ENCODE results near the gene TBC1D2. TPM values are rescaled to one million over a fixed set of nuclear protein-coding genes. Genes with fewer than 3 reads are reported as not detected.

Gene TBC1D2
- total RNA-seq = 5.3 and 9.1 TPM in 2 replicates

DNA sequence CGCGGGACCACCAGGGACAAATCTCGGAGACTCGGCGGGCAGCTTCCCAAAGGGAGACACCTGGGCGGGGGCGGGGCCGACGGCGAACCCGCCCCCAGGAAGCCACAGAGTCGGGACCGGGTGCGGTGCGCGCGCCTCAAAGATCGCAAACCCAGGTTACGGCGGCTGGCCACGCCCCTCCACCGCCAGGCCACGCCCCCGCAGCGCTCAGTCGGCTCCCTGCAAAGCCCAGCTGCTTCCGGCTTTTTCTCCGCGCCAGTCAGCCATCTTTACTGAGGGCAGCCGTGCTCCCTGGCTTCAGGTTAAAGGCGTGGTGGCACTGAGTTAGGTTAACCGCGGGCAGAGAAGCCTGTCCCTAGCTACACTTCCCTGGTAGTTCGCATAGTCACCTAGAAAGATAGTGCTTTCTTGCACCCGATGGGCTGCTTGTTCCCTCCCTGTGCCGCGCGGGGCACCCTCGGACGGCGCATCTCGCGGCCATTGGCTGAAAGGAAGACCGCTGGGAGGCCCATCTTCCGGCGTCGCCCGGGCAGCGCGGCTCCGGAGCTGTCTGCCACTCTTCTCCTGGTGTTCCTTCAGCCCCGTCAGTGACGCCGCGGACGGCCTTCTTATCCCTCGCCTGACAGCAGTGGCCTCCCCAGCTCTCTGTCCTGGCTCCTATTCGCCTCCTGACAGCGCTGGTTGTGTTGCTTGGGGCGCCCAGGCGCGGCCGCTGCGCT, at the start of gene TBC1D2:
TSS of gene TBC1D2 (minus strand) at position 72 of the 719 bp plus-strand sequence. CDS start 108 bp downstream, outside the sequence.

DNA sequence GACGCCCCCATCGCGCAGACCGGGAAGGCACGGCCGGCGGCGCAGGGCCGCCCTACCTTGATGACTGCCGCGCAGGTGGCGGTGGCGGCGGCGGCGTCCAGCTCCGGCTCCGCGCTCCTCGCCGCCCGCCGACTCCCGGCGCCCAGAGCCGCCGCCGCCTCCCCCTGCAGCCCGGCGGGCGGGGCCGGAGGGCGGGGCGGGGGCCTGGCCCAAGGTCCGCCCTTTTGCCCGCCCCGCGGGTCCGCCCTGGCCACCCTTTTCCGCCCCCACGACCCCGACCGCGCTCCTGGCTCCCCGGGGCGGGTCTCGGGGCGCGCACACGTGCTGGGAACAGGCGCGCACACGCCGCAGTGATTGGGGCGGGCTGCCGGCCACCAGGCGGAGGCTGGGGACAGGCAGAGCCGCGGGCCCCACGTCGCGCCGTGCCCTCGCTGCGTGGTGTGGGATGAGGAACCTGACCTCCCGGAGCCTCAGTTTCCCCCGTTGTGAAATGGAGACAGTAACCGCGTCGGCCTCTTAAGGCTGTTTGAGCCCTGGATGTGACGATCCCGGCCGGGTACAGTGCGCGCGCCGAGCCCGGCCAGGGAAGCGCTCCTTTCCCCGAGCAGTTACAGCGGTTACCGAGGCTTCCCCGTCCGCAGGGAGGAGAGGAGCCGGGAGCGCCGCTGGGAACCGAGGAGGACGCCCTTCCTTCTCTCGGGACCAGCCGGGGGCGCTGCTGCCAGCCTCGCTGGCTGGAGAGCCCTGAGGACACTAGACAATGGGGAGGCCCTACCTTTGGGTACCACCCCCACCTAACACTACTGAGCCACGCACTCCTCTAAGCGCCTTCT, 62.7 kb downstream of the TBC1D2 start, which contains the start of gene CORO2A:
TSS of gene CORO2A (minus strand) at position 135 of the 833 bp plus-strand sequence. CDS start 34,977 bp downstream, outside the sequence.

Other genes starting within 250 kb of the TBC1D2 start
- gene NANS, start 198.9 kb downstream of the TBC1D2 start, total RNA-seq = 45.1 and 93.3 TPM in 2 replicates
- gene TRIM14, start 136.4 kb downstream of the TBC1D2 start, total RNA-seq = 4.2 and 14.6 TPM in 2 replicates
- gene CORO2A, start 63.0 kb downstream of the TBC1D2 start, total RNA-seq = 0.32 and 2.1 TPM in 2 replicates